ENCODE results near the gene GALNT12.

- TF ChIP-seq, protein P1, sequence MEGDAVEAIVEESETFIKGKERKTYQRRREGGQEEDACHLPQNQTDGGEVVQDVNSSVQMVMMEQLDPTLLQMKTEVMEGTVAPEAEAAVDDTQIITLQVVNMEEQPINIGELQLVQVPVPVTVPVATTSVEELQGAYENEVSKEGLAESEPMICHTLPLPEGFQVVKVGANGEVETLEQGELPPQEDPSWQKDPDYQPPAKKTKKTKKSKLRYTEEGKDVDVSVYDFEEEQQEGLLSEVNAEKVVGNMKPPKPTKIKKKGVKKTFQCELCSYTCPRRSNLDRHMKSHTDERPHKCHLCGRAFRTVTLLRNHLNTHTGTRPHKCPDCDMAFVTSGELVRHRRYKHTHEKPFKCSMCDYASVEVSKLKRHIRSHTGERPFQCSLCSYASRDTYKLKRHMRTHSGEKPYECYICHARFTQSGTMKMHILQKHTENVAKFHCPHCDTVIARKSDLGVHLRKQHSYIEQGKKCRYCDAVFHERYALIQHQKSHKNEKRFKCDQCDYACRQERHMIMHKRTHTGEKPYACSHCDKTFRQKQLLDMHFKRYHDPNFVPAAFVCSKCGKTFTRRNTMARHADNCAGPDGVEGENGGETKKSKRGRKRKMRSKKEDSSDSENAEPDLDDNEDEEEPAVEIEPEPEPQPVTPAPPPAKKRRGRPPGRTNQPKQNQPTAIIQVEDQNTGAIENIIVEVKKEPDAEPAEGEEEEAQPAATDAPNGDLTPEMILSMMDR (IDR thresholded peaks at IDR 0.05 in 4 of 5, conservative IDR thresholded peaks at IDR 0.05 in 1 of 5): no peak
- TF ChIP-seq POLR2A (IDR thresholded peaks at IDR 0.05): no peak
Measured at GRCh38 chr9:98834386-98834785, 26.9 kb downstream of the GALNT12 start.

Measured in gastrocnemius medialis (tissue), 4 donors.